Measurements from ENCODE around the gene WARS2. TPM values are rescaled to one million over a fixed set of nuclear protein-coding genes. Genes with fewer than 3 reads are reported as not detected.

WARS2 gene
- total RNA-seq, 1 experiment from 2014 or later, result 10.5 TPM

- TF ChIP-seq CEBPB (IDR thresholded peaks at IDR 0.05; ENCODE audit: low read depth) (no peak), FOSL1 (IDR thresholded peaks at IDR 0.05; ENCODE audit: low read depth) (no peak), CTCF (IDR thresholded peaks at IDR 0.05 in 2 of 3, conservative IDR thresholded peaks at IDR 0.05 in 1 of 3; ENCODE audit: borderline replicate concordance in 1 of 3, insufficient read depth in 1 of 3, low read depth in 2 of 3, low read length in 2 of 3) (no peak), SIN3A (IDR thresholded peaks at IDR 0.05; ENCODE audit: low read depth) (no peak), EZH2phosphoT487 (IDR thresholded peaks at IDR 0.05; ENCODE audit: borderline replicate concordance) (no peak), RAD21 (IDR thresholded peaks at IDR 0.05; ENCODE audit: low read depth) (no peak), EGR1 (IDR thresholded peaks at IDR 0.05; ENCODE audit: low read depth) (no peak), SRF (IDR thresholded peaks at IDR 0.05; ENCODE audit: low read depth) (no peak), POLR2A (IDR thresholded peaks at IDR 0.05; ENCODE audit: borderline replicate concordance, extremely low read depth, insufficient read depth, insufficient read length) (no peak)
- TF ChIP-seq, protein P1, sequence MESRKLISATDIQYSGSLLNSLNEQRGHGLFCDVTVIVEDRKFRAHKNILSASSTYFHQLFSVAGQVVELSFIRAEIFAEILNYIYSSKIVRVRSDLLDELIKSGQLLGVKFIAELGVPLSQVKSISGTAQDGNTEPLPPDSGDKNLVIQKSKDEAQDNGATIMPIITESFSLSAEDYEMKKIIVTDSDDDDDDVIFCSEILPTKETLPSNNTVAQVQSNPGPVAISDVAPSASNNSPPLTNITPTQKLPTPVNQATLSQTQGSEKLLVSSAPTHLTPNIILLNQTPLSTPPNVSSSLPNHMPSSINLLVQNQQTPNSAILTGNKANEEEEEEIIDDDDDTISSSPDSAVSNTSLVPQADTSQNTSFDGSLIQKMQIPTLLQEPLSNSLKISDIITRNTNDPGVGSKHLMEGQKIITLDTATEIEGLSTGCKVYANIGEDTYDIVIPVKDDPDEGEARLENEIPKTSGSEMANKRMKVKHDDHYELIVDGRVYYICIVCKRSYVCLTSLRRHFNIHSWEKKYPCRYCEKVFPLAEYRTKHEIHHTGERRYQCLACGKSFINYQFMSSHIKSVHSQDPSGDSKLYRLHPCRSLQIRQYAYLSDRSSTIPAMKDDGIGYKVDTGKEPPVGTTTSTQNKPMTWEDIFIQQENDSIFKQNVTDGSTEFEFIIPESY (IDR thresholded peaks at IDR 0.05; ENCODE audit: extremely low read depth, insufficient replicate concordance, low read length), result no peak
- Histone ChIP-seq H3K9me2 (ENCODE audit: insufficient read depth) (no peaks in the 10 kb centered on the region), H3K27ac (ENCODE audit: low read depth, low read length) (no peak overlapping the region), H2AFZ (ENCODE audit: low read depth, low read length, poor library complexity, severe bottlenecking) (no peak overlapping the region), H3K4me1 (ENCODE audit: control insufficient read depth in 1 of 2, insufficient read depth in 2 of 2, low read length in 2 of 2) (no peaks in the 10 kb centered on the region), H3K4me3 (replicated peaks in 1 of 2; ENCODE audit: low read depth in 1 of 2, low read length in 2 of 2) (no peak overlapping the region), H3K27me3 (ENCODE audit: insufficient read depth, low read length) (no peaks in the 10 kb centered on the region), H3K9me3 (ENCODE audit: control insufficient read depth in 1 of 2, insufficient read depth in 1 of 2, low read depth in 1 of 2, low read length in 2 of 2) (no peaks in the 10 kb centered on the region), H3K4me2 (ENCODE audit: low read length) (no peak overlapping the region), H4K20me1 (ENCODE audit: insufficient read depth) (no peaks in the 10 kb centered on the region), H3K9ac (ENCODE audit: low read length) (no peak overlapping the region), H3K79me2 (ENCODE audit: insufficient read depth, low read length) (no peaks in the 10 kb centered on the region), H3K36me3 (ENCODE audit: control insufficient read depth in 1 of 2, insufficient read depth in 2 of 2, low read length in 2 of 2) (no peaks in the 10 kb centered on the region)
- RAD21 ChIA-PET (ENCODE audit: low non-redundant PET in 1 of 2, low total read pairs in 2 of 2, uncharacterized antibody in 2 of 2, unreplicated experiment in 2 of 2), result no interaction called here
- ATAC-seq, result no peak
- DNase-seq (ENCODE audit: low read depth, low spot score), result no peak
- no TSS peak for BruUV-seq (replicated peaks)
- intact Hi-C loops (cut with micrococcal nuclease), result no loop called here
- CTCF ChIA-PET, result no interaction called here
- POLR2A ChIA-PET, result no interaction called here
Observed at GRCh38 chr1:118989006-118989815, 151.2 kb downstream of the WARS2 start.
